HG03442 (cell line): ENCODE measurements around the gene PRR7.

ENCODE experiments used
- ATAC-seq: cut with Tn5 transposase; IDR thresholded peaks from one replicate; pipeline ENCODE4 v1.9.1; 2021; ENCODE audit warnings: mild to moderate bottlenecking, moderate library complexity; ENCODE audit not compliant: unreplicated experiment

The PRR7 gene

DNA sequence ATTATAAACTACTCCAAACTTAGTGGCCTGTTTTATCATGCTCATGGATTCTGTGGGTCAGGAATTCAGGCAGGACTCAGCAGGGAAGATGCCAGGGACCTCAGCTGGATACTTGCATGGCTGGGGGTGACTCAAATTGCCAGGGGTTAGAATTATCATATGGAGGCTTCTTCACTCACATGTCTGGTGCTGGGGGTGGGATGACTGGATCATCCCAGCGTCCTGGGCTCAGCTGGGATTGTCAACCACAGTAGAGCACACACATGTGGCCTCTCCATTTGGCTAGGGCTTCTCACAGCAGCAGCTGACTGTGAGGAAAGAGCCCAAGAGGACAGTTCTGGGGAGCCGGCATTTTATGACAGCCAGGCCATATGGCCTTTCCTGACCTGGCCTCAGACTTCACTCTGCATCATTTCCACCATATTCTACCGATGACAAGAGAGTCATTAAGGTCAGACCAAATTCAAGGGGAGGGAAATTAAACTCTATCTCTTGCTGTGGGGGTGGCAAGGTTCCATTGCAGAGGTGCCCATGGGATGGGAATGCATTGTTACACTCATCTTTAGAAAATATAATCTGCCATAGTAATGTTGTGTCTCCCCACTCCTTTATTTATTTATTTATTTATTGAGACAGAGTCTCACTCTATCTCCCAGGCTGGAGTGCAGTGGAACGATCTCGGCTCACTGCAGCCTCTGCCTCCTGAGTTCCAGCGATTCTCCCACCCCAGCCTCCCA, 25.4 kb upstream of the PRR7 start:
- no peak for ATAC-seq

DNA sequence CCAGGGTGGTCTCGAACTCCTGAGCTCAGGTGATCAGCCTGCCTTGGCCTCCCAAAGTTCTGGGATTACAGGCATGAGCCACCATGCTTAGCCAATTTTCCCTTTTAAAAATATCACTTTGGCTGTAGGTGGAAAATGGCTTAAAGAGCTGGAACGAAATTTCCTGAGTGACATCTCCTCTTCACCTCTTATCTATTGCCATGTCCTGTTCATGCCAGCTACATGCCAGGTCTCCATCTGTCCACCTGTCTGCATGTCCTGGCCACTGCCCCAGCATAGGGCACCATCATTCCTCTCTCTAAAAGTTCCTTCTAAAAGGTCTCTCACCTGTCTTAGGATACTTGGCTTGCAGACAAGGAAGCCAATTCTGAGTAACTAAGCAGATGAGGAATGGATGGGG, 22.9 kb upstream of the PRR7 start:
- no peak for ATAC-seq

GRCh38 chr5:177425196-177425800, 21.3 kb upstream of the PRR7 start:
- no peak for ATAC-seq

GRCh38 chr5:177425801-177426565, 20.6 kb upstream of the PRR7 start:
- ATAC-seq, result peak; percentile 78

GRCh38 chr5:177426566-177427210, 19.9 kb upstream of the PRR7 start, which contains the start of gene GRK6:
TSS of gene GRK6 (plus strand) at chr5:177426676. CDS start at chr5:177426846, 170 bp downstream.
- peak; percentile 3 for ATAC-seq

DNA sequence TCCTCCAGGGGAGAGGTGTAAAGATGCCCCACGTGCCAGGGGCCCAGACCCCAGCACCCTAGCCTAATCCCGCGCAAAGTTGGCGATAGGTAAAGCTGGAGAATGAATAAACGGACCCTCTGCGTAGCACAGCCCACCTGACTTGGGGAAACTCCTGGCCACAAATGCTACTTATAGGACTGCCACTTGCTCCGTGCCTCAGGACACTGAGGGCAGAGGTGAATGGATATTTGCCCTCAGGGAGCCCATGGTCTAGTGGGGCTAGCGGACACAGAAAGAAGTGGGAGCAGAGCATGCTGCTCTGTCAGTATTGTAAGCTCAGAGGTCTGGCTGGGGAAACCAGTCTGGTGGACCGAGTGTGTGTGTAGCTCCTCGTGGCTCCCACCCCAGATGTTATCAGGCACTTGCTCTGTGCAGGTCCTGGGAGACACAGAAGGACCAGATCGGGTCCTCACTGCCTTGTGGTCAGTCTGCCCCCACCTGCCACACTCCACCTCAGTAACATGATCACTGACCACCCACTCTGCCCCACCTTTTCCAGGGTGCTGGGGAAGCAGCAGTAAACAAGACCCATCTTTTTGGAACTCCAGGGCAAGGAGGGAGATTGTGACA, 19.3 kb upstream of the PRR7 start:
- no peak for ATAC-seq

- ATAC-seq, result no peak
Measured at GRCh38 chr5:177427919-177428573, 18.6 kb upstream of the PRR7 start.

GRCh38 chr5:177428574-177429217, 17.9 kb upstream of the PRR7 start:
- ATAC-seq, result no peak

DNA sequence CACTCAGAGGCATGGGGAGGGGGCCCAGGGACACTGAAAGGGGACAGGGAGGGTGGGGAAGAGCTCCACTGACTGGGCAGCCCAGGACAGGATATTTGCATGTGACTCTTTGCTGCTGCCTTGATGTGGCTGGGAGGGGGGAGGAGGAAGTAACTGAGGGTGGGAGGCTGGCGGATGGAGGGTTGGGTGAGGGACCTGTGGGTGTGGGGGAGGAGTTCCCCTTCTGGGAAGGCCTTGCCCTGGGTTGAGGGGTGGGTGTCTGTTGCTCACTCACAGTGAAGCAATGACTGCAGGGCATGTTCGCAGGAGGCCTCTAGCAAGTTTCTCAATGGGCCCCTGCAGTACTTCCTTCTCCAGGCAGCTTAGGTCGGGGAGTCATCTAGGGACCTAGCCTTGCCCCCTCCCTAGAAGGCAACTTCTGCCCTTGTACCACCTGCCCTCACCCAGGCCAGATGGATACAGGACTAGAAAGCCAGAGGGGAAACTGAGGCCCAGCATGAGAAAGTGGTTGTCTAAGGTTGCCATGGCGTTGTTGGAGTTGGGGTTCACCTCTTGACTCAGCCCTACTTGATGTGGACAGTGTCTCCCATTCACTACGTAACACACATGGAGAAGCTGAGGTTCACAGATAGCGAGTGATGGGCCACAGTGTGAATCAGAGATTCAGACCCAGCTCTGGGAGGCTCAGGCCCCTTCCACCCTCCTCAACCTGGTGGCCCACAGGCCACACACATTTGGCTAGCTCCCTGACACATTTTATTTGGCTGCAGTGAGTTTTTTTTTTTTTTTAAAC, 17.2 kb upstream of the PRR7 start:
- no peak for ATAC-seq

- no peak for ATAC-seq
Measured at GRCh38 chr5:177430140-177430951, 16.3 kb upstream of the PRR7 start.

DNA sequence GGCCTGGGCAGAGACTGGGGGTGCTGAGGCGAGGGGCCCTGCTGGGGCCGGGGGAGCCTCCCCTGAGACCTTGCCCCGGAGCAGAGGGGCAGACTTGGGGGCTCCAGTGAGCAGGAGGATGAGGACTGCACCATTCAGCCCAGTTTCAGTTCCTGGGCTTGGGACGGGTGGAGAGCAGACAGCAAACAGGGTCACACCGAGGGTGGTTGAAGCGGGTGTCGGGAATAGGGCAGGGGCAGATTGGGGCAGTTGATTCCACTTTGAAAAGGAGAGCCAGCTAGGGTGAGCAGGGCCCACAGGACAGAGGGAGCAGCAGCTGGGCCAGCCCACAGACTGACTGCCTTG, 15.7 kb upstream of the PRR7 start:
- no peak for ATAC-seq

DNA sequence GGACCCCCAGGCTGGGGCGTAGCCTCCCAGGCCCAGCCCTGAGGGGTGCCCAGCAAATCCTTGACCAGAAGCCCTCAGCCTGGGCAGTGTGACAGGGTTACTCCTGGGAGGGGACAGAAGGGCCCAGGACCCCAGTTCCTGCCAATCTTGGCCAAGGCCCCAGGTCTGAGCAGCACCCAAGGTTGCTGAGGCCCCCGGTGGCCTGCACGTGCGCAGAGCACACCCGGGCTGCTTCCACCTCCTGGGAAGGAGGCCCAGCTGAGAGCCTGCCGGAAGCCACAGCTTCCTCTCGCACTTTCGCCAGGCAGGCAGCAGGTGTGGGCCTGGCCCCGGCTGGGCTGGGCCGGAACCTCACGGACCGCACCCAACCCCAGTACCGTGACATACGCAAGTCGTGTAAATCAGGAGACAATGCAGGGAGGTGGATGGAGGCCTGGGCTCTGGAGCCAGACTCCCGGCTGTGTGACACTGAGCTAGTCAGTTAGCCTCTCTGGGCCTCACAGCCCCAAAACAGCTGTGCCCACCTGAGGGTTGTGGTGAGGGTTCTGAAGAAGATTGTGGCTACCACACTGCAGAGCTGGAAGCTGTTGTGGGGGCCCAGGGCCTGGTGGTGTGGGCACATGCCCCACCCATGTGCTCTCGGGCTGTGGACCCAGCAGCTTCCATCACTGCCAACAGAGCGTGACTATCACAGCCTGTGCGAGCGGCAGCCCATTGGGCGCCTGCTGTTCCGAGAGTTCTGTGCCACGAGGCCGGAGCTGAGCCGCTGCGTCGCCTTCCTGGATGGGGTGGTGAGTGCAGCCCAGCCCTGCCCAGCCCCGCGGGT, 15.1 kb upstream of the PRR7 start:
- peak; percentile 36 for ATAC-seq

DNA sequence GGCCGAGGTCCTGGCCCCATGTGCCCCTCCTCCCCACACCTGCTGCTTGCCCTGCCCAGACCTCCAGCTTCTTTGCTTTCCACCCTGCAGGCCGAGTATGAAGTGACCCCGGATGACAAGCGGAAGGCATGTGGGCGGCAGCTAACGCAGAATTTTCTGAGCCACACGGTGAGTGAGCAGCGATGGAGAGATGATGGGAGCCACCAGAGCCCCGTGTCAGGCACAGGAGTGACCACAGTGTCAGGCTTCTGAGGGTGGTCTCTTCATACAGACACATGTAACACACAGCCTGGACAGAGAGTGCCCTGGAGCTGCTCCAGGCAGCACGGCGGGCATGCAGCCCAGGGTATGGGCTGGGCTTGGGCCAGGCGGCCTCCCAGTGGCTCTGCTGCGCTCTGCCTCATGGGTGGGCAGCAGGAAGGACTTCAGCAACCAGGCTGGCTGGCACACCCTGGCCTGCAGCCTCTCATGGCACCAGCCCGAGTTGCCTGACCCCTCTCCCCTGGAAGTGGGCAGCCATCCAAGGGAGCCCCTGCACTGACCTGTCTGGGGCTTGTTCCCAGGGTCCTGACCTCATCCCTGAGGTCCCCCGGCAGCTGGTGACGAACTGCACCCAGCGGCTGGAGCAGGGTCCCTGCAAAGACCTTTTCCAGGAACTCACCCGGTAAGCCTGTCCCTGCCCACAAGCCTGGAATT, 14.3 kb upstream of the PRR7 start:
- no peak for ATAC-seq

DNA sequence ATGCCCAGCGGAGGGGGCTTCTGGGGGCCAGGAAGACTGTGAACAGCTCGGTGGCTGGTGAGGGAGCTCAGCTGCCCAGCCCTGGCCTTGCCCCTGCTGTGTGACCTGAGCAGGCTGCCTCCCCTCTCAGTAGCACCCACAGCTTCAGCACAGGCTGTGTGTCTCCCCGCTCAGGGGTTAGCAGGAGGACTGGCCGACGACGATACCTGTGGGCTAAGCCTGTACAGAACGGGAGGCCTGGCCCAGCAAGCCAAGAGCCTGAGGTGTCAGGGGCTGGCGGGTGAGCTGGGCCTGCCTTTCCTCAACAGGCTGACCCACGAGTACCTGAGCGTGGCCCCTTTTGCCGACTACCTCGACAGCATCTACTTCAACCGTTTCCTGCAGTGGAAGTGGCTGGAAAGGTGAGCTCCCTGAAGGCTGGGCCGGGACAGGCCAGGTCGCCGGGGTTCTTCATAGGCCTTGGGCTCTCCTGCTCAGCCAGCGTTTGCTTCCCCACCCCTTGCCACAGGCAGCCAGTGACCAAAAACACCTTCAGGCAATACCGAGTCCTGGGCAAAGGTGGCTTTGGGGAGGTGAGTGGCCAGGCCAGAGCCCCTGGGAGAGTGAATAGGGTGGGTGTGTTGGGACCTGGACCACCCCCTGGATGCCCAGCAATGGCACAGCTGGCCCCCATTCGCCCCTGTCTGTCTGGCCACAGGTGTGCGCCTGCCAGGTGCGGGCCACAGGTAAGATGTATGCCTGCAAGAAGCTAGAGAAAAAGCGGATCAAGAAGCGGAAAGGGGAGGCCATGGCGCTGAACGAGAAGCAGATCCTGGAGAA, 13.6 kb upstream of the PRR7 start:
- ATAC-seq, result no peak

GRCh38 chr5:177433658-177434217, 12.9 kb upstream of the PRR7 start:
- no peak for ATAC-seq

GRCh38 chr5:177434437-177434836, 12.2 kb upstream of the PRR7 start:
- ATAC-seq, result no peak
